Measurements from ENCODE around the gene TIGD6.

- TF ChIP-seq CTCF (IDR thresholded peaks at IDR 0.05) (no peak), POLR2A (IDR thresholded peaks at IDR 0.05) (no peak)
Observed at GRCh38 chr5:149957855-149958254, 42.6 kb downstream of the TIGD6 start.
